Measurements from ENCODE around the gene PLEK. TPM values are rescaled to one million over a fixed set of nuclear protein-coding genes. Genes with fewer than 3 reads are reported as not detected.

Gene PLEK
- total and polyA plus RNA-seq, 2 of the 13 experiments (the other 11 are each of a cell fraction or from before 2014, with no cell fraction given) = not detected

GRCh38 chr2:68362069-68362468 lies 3.0 kb upstream of the PLEK start (continued):
- TF ChIP-seq HNRNPK (IDR thresholded peaks at IDR 0.05; ENCODE audit: low read depth, low read length, poor library complexity, severe bottlenecking) (no peak), SSRP1 (CRISPR knock-in tag; IDR thresholded peaks at IDR 0.05) (no peak), SNAPC2 (CRISPR knock-in tag; IDR thresholded peaks at IDR 0.05) (no peak), MXD3 (CRISPR knock-in tag; IDR thresholded peaks at IDR 0.05) (no peak), SP1 (IDR thresholded peaks at IDR 0.05) (no peak), SP1 (CRISPR knock-in tag; IDR thresholded peaks at IDR 0.05) (peak; percentile 58; the same call in 1 of the 2 replicates), ZNF281 (CRISPR knock-in tag; IDR thresholded peaks at IDR 0.05; ENCODE audit: borderline replicate concordance) (peak; percentile 100), ZNF383 (CRISPR knock-in tag; IDR thresholded peaks at IDR 0.05; ENCODE audit: borderline replicate concordance) (no peak), MTF2 (CRISPR knock-in tag; IDR thresholded peaks at IDR 0.05; ENCODE audit: borderline replicate concordance) (no peak), SP4 (CRISPR knock-in tag; IDR thresholded peaks at IDR 0.05) (0 out of 2 replicates have a peak, but pooled peaks have one; percentile 35), BRD4 (CRISPR knock-in tag; IDR thresholded peaks at IDR 0.05) (no peak), NFKBIZ (CRISPR knock-in tag; IDR thresholded peaks at IDR 0.05) (no peak), ZNF503 (CRISPR knock-in tag; IDR thresholded peaks at IDR 0.05) (no peak), SAP130 (CRISPR knock-in tag; IDR thresholded peaks at IDR 0.05; ENCODE audit: low read depth) (peak; percentile 39; the same call in 1 of the 2 replicates), CCAR2 (optimal IDR thresholded peaks at IDR 0.05; ENCODE audit: low read depth, low read length) (peak; percentile 58), ZNF260 (CRISPR knock-in tag; IDR thresholded peaks at IDR 0.05; ENCODE audit: borderline replicate concordance, low read depth) (no peak), PHF20 (CRISPR knock-in tag; IDR thresholded peaks at IDR 0.05) (no peak), ZNF136 (CRISPR knock-in tag; IDR thresholded peaks at IDR 0.05; ENCODE audit: low read depth) (no peak), NCOA1 (CRISPR knock-in tag; IDR thresholded peaks at IDR 0.05) (no peak), ZNF563 (CRISPR knock-in tag; IDR thresholded peaks at IDR 0.05) (no peak), HNF4A (CRISPR knock-in tag; IDR thresholded peaks at IDR 0.05) (no peak), ZNF713 (CRISPR knock-in tag; IDR thresholded peaks at IDR 0.05) (no peak), ZNF709 (CRISPR knock-in tag; IDR thresholded peaks at IDR 0.05) (no peak), ZNF678 (CRISPR knock-in tag; IDR thresholded peaks at IDR 0.05) (no peak), PAXIP1 (CRISPR knock-in tag; conservative IDR thresholded peaks at IDR 0.05) (no peak)

Measured in HepG2 (cell line).